HEK293 (cell line): ENCODE data around the gene FAM131B.
"Not testable (repeated sequence)": the region's sequence is repeated elsewhere in the genome, so short reads cannot be mapped to it uniquely, and the experiment has no call there.

Experiments used
- CTCF ChIA-PET: fragments of 350-600 bp; formaldehyde crosslinking; extraction: SDS; loops from one replicate; lab custom pipeline; 2021; ENCODE audit warnings: antibody characterized with exemption; lab: Yijun Ruan, JAX
- POLR2A ChIA-PET: fragments of 300-600 bp; formaldehyde crosslinking; extraction: SDS; loops from one replicate; lab custom pipeline; 2020; ENCODE audit warnings: antibody characterized with exemption, inconsistent platforms; lab: Yijun Ruan, JAX
- H3K27ac ChIP-seq: fragments of 200-500 bp; sonication (Bioruptor generic); 2 replicates; pipeline ENCODE4 v1.5.1; 2014; ENCODE audit warnings: low read depth, low read length, control low read depth, inconsistent platforms; ENCODE audit errors: extremely low read depth
- H3K36me3 ChIP-seq, 2 experiments: fragments of 200-500 bp in 1 of 2; sonication (Bioruptor generic) in 1 of 2; 1 replicate in 1 of 2; 2 replicates in 1 of 2; pipeline ENCODE4 v1.5.1; 2014 to 2017; ENCODE audit warnings: inconsistent platforms in 2 of 2, low read length in 2 of 2; ENCODE audit not compliant: control insufficient read depth in 2 of 2, insufficient read depth in 1 of 2
- H3K4me1 ChIP-seq: fragments of 200-500 bp; sonication (Bioruptor generic); 2 replicates; pipeline ENCODE4 v1.5.1; 2014; ENCODE audit warnings: mild to moderate bottlenecking, low read length, inconsistent platforms; ENCODE audit not compliant: control insufficient read depth, insufficient read depth
- H3K4me3 ChIP-seq: 2 replicates; pipeline ENCODE4 v1.5.1; 2011; ENCODE audit warnings: low read depth, mild to moderate bottlenecking, control low read depth, low read length, moderate library complexity
- H3K9me3 ChIP-seq: fragments of 200-500 bp; sonication (Bioruptor generic); 2 replicates; pipeline ENCODE4 v1.5.1; 2014; ENCODE audit warnings: low read depth, low read length, inconsistent platforms; ENCODE audit not compliant: control insufficient read depth, insufficient read depth
- OSR2 ChIP-seq: fragments of 450-650 bp; formaldehyde crosslinking; IDR thresholded peaks from 2 replicates; pipeline ENCODE4 v1.5.1; 2016; ENCODE audit warnings: missing biosample characterization, missing genetic modification characterization
- PRDM10 ChIP-seq: fragments of 450-650 bp; formaldehyde crosslinking; IDR thresholded peaks from 2 replicates; pipeline ENCODE4 v1.5.1; 2016; ENCODE audit warnings: missing biosample characterization, missing genetic modification characterization
- SCRT1 ChIP-seq: fragments of 450-650 bp; formaldehyde crosslinking; IDR thresholded peaks from 2 replicates; pipeline ENCODE4 v1.5.1; 2016; ENCODE audit warnings: missing biosample characterization, missing genetic modification characterization, borderline replicate concordance
- ZNF211 ChIP-seq: fragments of 450-650 bp; formaldehyde crosslinking; IDR thresholded peaks from 2 replicates; pipeline ENCODE4 v1.5.1; 2016; ENCODE audit warnings: low read depth, missing biosample characterization, missing genetic modification characterization
- ZNF280C ChIP-seq: fragments of 450-650 bp; formaldehyde crosslinking; IDR thresholded peaks from 2 replicates; pipeline ENCODE4 v1.5.1; 2016; ENCODE audit warnings: missing biosample characterization, missing genetic modification characterization
- ZNF335 ChIP-seq: fragments of 450-650 bp; formaldehyde crosslinking; conservative IDR thresholded peaks from 2 replicates; pipeline ENCODE4 v1.5.1; 2016; ENCODE audit warnings: missing biosample characterization, missing genetic modification characterization
- ZNF510 ChIP-seq: fragments of 450-650 bp; formaldehyde crosslinking; IDR thresholded peaks from 2 replicates; pipeline ENCODE4 v1.5.1; 2018; ENCODE audit warnings: mild to moderate bottlenecking, missing genetic modification characterization, missing biosample characterization; ENCODE audit not compliant: insufficient replicate concordance
- ZNF704 ChIP-seq: fragments of 450-650 bp; formaldehyde crosslinking; IDR thresholded peaks from 2 replicates; pipeline ENCODE4 v1.5.1; 2016; ENCODE audit warnings: missing biosample characterization, missing genetic modification characterization
- ZNF777 ChIP-seq: fragments of 450-650 bp; formaldehyde crosslinking; IDR thresholded peaks from 2 replicates; pipeline ENCODE4 v1.5.1; 2017; ENCODE audit warnings: missing biosample characterization, missing genetic modification characterization, borderline replicate concordance
- ZSCAN4 ChIP-seq: fragments of 450-650 bp; formaldehyde crosslinking; IDR thresholded peaks from 2 replicates; pipeline ENCODE4 v1.5.1; 2017; ENCODE audit warnings: missing biosample characterization, missing genetic modification characterization

Gene FAM131B

GRCh38 chr7:143405173-143406001 lies 42.9 kb upstream of the FAM131B start:
- Histone ChIP-seq H3K27ac (no peak overlapping the region), H3K4me3 (no peak overlapping the region), H3K9me3 (no peaks in the 10 kb centered on the region), H3K36me3 (no peaks in the 10 kb centered on the region), H3K4me1 (no peaks in the 10 kb centered on the region)
- CTCF ChIA-PET: interaction anchor here (0.6 to 3.6 kb wide), 8 partner anchors 11 to 1453 kb away, joined by 3 to 20 read pairs (median 4); partner anchors contain the start of gene FAM131B
- no peak for TF ChIP-seq ZNF777 (tag by site-specific recombination)
- peak; percentile 33; the same call in 1 of the 2 replicates for TF ChIP-seq PRDM10 (tag by site-specific recombination)
- no peak for TF ChIP-seq ZNF280C (tag by site-specific recombination)
- POLR2A ChIA-PET: interaction anchor here (1.0 kb wide), 1 partner anchor 26 kb away, joined by 3 read pairs; no protein-coding TSS in a partner anchor

GRCh38 chr7:143402233-143402632 lies 39.7 kb upstream of the FAM131B start:
- ChIA-PET POLR2A (interaction anchor here (0.6 to 1.4 kb wide), 3 partner anchors 10 to 16 kb away, joined by 4 to 9 read pairs (median 7); no protein-coding TSS in a partner anchor), CTCF (interaction anchor here (1.3 to 1.7 kb wide), 4 partner anchors 10 to 162 kb away, joined by 3 to 7 read pairs (median 4); no protein-coding TSS in a partner anchor)
- not testable (repeated sequence) for H3K27ac ChIP-seq, H3K9me3 ChIP-seq, H3K36me3 ChIP-seq, H3K4me1 ChIP-seq, H3K4me3 ChIP-seq

GRCh38 chr7:143401265-143401664 lies 38.8 kb upstream of the FAM131B start:
- ChIA-PET CTCF (interaction anchor here (0.5 to 1.6 kb wide), 3 partner anchors 11 to 393 kb away, joined by 3 to 7 read pairs (median 5); no protein-coding TSS in a partner anchor), POLR2A (interaction anchor here (0.7 to 0.9 kb wide), 2 partner anchors 9 kb away, joined by 6 to 7 read pairs; no protein-coding TSS in a partner anchor)
- H3K4me1 ChIP-seq: no peaks in the 10 kb centered on the region
- no peaks in the 10 kb centered on the region for H3K36me3 ChIP-seq
- TF ChIP-seq SCRT1 (tag by site-specific recombination): no peak
- no peak for TF ChIP-seq ZNF211
- TF ChIP-seq OSR2 (tag by site-specific recombination): no peak
- TF ChIP-seq ZNF704 (tag by site-specific recombination): no peak
- TF ChIP-seq ZNF510 (tag by site-specific recombination): no peak
- no peak for TF ChIP-seq ZNF335
- no peak for TF ChIP-seq ZSCAN4 (tag by site-specific recombination)
- H3K27ac ChIP-seq: no peak overlapping the region
- H3K9me3 ChIP-seq: no peaks in the 10 kb centered on the region
- H3K4me3 ChIP-seq: no peak overlapping the region
